ENCODE data around the gene HCN2. TPM values are rescaled to one million over a fixed set of nuclear protein-coding genes. Genes with fewer than 3 reads are reported as not detected.
A peak's percentile ranks its signal among the peaks of the same experiment; 100 is the strongest.

The HCN2 gene
- total and polyA plus RNA-seq, 9 of the 15 experiments (the other 6 are each of a cell fraction or from before 2014, with no cell fraction given), result 0.29 to 4.2 (median 0.82) TPM; not detected in 2

DNA sequence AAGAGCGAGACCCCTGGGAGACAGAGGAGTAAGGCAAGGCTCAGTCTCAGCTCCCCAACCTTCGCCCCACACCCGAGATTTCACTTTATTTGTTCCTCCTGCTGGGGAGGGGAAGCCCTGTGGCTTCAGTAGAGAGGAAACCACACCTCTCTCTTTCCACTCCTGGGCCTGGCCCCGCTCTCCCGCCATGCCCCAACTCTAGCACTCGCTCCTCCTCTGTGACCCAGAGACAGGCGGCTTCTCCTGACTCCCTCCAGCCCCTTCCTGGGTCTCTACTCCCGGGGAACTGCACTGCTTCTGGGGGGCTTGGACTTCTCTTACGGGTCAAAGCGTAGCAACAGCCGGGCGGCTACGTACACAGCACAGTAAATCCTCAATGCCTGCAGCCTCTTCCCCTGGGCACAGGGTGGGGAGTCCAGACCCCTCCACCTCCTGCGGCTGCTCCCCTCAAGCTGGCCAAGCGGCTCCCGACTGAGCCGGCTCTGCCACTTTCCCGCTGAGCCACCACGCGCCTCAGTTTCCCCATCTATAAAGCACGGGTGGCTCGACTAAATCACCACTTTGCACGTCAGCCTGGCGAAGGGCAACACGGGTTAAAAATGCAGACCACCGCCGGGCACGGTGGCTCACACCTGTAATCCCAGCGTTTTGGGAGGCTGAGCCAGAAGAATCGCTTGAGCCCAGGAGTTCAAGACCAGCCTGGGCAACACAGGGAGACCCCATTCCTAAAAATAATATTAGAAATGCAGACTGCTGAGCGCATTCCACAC, 71.9 kb downstream of the HCN2 start:
- TSS peak; percentile 45 for BruUV-seq (replicated peaks)
- Histone ChIP-seq H3K27ac (ENCODE audit: extremely low read depth, low read depth, low read length) (peak overlapping the region; percentile 98), H3K4me1 (replicated peaks in 1 of 2; ENCODE audit: control insufficient read depth in 2 of 2, insufficient read depth in 2 of 2, low read length in 2 of 2) (peaks cover 21 to 75% of the 10 kb centered on the region in 2 experiments), H2AFZ (ENCODE audit: low read depth, low read length) (no peak overlapping the region), H3K9me1 (ENCODE audit: control insufficient read depth, insufficient read depth, low read length) (peaks cover 14% of the 10 kb centered on the region), H3K9ac (ENCODE audit: insufficient read depth in 1 of 2, low read depth in 2 of 2, low read length in 2 of 2) (peak overlapping the region; percentile 97), H3K27me3 (ENCODE audit: control insufficient read depth in 2 of 2, insufficient read depth in 2 of 2, low read length in 2 of 2) (no peaks in the 10 kb centered on the region), H3K4me2 (ENCODE audit: insufficient read depth, low read length) (peak overlapping the region; percentile 88), H3K79me2 (ENCODE audit: control insufficient read depth, insufficient read depth, low read length) (peaks cover 64% of the 10 kb centered on the region), H3K36me3 (ENCODE audit: control insufficient read depth, insufficient read depth, low read length) (peaks cover 50% of the 10 kb centered on the region; the same call in 2 of the 3 replicates), H3K9me3 (replicated peaks; ENCODE audit: control insufficient read depth, insufficient read depth, low read depth, low read length) (peaks cover 5% of the 10 kb centered on the region), H3K4me3 (peak overlapping the region; percentile 100), H4K20me1 (replicated peaks; ENCODE audit: control insufficient read depth, insufficient read depth, low read length) (peaks cover 45% of the 10 kb centered on the region)
- peak; percentile 46 for FAIRE-seq
- peak; percentile 61 for ATAC-seq
- ChIA-PET CTCF (ENCODE audit: low intra/inter-chr PET ratio) (no interaction called here), POLR2A (interaction anchor here (0.6 kb wide), 1 partner anchor 245 kb away, joined by 4 read pairs; no protein-coding TSS in a partner anchor)
- in situ Hi-C loops (cut with MboI), result no loop called here
- intact Hi-C loops (cut with micrococcal nuclease), result no loop called here
- 2% methylated on average over 31 of the region's 31 CpGs for WGBS (ENCODE audit: insufficient coverage, low coverage, missing lambda C conversion rate)
- peak in 3 of 4 experiments; percentile 28 to 55 (median 38) for DNase-seq (ENCODE audit: extremely low read depth in 1 of 4, low spot score in 3 of 4)
- TF ChIP-seq, protein P1, sequence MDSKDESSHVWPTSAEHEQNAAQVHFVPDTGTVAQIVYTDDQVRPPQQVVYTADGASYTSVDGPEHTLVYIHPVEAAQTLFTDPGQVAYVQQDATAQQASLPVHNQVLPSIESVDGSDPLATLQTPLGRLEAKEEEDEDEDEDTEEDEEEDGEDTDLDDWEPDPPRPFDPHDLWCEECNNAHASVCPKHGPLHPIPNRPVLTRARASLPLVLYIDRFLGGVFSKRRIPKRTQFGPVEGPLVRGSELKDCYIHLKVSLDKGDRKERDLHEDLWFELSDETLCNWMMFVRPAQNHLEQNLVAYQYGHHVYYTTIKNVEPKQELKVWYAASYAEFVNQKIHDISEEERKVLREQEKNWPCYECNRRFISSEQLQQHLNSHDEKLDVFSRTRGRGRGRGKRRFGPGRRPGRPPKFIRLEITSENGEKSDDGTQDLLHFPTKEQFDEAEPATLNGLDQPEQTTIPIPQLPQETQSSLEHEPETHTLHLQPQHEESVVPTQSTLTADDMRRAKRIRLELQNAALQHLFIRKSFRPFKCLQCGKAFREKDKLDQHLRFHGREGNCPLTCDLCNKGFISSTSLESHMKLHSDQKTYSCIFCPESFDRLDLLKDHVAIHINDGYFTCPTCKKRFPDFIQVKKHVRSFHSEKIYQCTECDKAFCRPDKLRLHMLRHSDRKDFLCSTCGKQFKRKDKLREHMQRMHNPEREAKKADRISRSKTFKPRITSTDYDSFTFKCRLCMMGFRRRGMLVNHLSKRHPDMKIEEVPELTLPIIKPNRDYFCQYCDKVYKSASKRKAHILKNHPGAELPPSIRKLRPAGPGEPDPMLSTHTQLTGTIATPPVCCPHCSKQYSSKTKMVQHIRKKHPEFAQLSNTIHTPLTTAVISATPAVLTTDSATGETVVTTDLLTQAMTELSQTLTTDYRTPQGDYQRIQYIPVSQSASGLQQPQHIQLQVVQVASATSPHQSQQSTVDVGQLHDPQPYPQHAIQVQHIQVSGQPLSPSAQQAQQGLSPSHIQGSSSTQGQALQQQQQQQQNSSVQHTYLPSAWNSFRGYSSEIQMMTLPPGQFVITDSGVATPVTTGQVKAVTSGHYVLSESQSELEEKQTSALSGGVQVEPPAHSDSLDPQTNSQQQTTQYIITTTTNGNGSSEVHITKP (IDR thresholded peaks at IDR 0.05; ENCODE audit: partially characterized antibody), result no peak
- TF ChIP-seq, protein P2, sequence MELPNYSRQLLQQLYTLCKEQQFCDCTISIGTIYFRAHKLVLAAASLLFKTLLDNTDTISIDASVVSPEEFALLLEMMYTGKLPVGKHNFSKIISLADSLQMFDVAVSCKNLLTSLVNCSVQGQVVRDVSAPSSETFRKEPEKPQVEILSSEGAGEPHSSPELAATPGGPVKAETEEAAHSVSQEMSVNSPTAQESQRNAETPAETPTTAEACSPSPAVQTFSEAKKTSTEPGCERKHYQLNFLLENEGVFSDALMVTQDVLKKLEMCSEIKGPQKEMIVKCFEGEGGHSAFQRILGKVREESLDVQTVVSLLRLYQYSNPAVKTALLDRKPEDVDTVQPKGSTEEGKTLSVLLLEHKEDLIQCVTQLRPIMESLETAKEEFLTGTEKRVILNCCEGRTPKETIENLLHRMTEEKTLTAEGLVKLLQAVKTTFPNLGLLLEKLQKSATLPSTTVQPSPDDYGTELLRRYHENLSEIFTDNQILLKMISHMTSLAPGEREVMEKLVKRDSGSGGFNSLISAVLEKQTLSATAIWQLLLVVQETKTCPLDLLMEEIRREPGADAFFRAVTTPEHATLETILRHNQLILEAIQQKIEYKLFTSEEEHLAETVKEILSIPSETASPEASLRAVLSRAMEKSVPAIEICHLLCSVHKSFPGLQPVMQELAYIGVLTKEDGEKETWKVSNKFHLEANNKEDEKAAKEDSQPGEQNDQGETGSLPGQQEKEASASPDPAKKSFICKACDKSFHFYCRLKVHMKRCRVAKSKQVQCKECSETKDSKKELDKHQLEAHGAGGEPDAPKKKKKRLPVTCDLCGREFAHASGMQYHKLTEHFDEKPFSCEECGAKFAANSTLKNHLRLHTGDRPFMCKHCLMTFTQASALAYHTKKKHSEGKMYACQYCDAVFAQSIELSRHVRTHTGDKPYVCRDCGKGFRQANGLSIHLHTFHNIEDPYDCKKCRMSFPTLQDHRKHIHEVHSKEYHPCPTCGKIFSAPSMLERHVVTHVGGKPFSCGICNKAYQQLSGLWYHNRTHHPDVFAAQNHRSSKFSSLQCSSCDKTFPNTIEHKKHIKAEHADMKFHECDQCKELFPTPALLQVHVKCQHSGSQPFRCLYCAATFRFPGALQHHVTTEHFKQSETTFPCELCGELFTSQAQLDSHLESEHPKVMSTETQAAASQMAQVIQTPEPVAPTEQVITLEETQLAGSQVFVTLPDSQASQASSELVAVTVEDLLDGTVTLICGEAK (IDR thresholded peaks at IDR 0.05), result 0 out of 2 replicates have a peak, but pooled peaks have one; percentile 12
- TF ChIP-seq, protein P2 (CRISPR knock-in tag; IDR thresholded peaks at IDR 0.05), result no peak
- TF ChIP-seq PHF21A (IDR thresholded peaks at IDR 0.05; ENCODE audit: borderline replicate concordance, low read depth), result no peak
- TF ChIP-seq ZNF316 (IDR thresholded peaks at IDR 0.05), result no peak
- 0 out of 2 replicates have a peak, but pooled peaks have one; percentile 10 for TF ChIP-seq BCOR (IDR thresholded peaks at IDR 0.05)
- TF ChIP-seq SREBF1 (IDR thresholded peaks at IDR 0.05; ENCODE audit: borderline replicate concordance, low read depth, low read length), result no peak
- TF ChIP-seq SPI1 (IDR thresholded peaks at IDR 0.05; ENCODE audit: borderline replicate concordance, low read depth, low read length), result peak; percentile 1; the same call in 1 of the 2 replicates
- TF ChIP-seq ILK (tag; IDR thresholded peaks at IDR 0.05; ENCODE audit: borderline replicate concordance, low read depth), result no peak
